SH-SY5Y (cell line): ENCODE results near the gene SFT2D1.

Source experiments
- GATA2 ChIP-seq: IDR thresholded peaks from 2 replicates; pipeline ENCODE4 v1.6.1; 2011; ENCODE audit warnings: mild to moderate bottlenecking, low read depth, low read length
- GATA3 ChIP-seq: IDR thresholded peaks from 2 replicates; pipeline ENCODE4 v1.6.1; 2011; ENCODE audit warnings: low read depth, mild to moderate bottlenecking, low read length, moderate library complexity

GRCh38 chr6:166275714-166276166, 66.6 kb downstream of the SFT2D1 start:
- TF ChIP-seq GATA2, result no peak
- TF ChIP-seq GATA3, result no peak
